ENCODE measurements around the gene BAG5.
"Not testable (repeated sequence)": the region's sequence is repeated elsewhere in the genome, so short reads cannot be mapped to it uniquely, and the experiment has no call there.

BAG5 gene

GRCh38 chr14:103522649-103523574 is 39.5 kb downstream of the BAG5 start, which contains the start of gene CKB:
TSS of gene CKB (minus strand) at chr14:103522830. CDS start at chr14:103522493, 337 bp downstream.
- no peak for DNase-seq

- no peak for DNase-seq
These were observed 40.4 kb downstream of the BAG5 start for GRCh38 chr14:103521951-103522563.

- no peak for DNase-seq
These were observed 41.0 kb downstream of the BAG5 start for GRCh38 chr14:103521438-103521950.

GRCh38 chr14:103520657-103521437 is 41.6 kb downstream of the BAG5 start:
- peak; percentile 64 for DNase-seq

GRCh38 chr14:103520269-103520656 is 42.2 kb downstream of the BAG5 start:
- DNase-seq, result no peak

- DNase-seq, result no peak
These were observed 42.6 kb downstream of the BAG5 start for GRCh38 chr14:103519837-103520212.

GRCh38 chr14:103519043-103519836 is 43.2 kb downstream of the BAG5 start:
- no peak for DNase-seq

- DNase-seq, result peak; percentile 62
These were observed 43.9 kb downstream of the BAG5 start for GRCh38 chr14:103518422-103519042.

- no peak for DNase-seq
These were observed 44.6 kb downstream of the BAG5 start for GRCh38 chr14:103517721-103518421.

GRCh38 chr14:103517174-103517566 is 45.3 kb downstream of the BAG5 start:
- DNase-seq, result no peak

GRCh38 chr14:103516426-103517173 is 45.9 kb downstream of the BAG5 start:
- DNase-seq, result no peak

GRCh38 chr14:103514596-103515421 is 47.6 kb downstream of the BAG5 start:
- DNase-seq, result no peak

GRCh38 chr14:103512701-103513611 is 49.5 kb downstream of the BAG5 start:
- DNase-seq, result no peak

- DNase-seq, result not testable (repeated sequence)
These were observed 50.3 kb downstream of the BAG5 start for GRCh38 chr14:103512180-103512579.

- no peak for DNase-seq
These were observed 51.4 kb downstream of the BAG5 start for GRCh38 chr14:103510724-103511693.

GRCh38 chr14:103509864-103510723 is 52.4 kb downstream of the BAG5 start:
- no peak for DNase-seq
